GM18519 (cell line): ENCODE measurements around the gene CCDC191.

ENCODE experiments used
- ATAC-seq: cut with Tn5 transposase; IDR thresholded peaks from one replicate; pipeline ENCODE4 v1.9.1; 2021; ENCODE audit warnings: mild to moderate bottlenecking, moderate library complexity; ENCODE audit not compliant: unreplicated experiment, low FRiP score

CCDC191 gene

GRCh38 chr3:114058646-114059045, 2.3 kb upstream of the CCDC191 start:
- no peak for ATAC-seq

- ATAC-seq, result no peak
Observed at GRCh38 chr3:114057011-114057347, 653 bp upstream of the CCDC191 start.

GRCh38 chr3:114052216-114052615, 4.1 kb downstream of the CCDC191 start:
- no peak for ATAC-seq

- no peak for ATAC-seq
Observed at GRCh38 chr3:114043205-114043604, 13.1 kb downstream of the CCDC191 start.

GRCh38 chr3:114035896-114036295, 20.4 kb downstream of the CCDC191 start:
- ATAC-seq, result no peak

GRCh38 chr3:114034787-114035545, 21.4 kb downstream of the CCDC191 start:
- no peak for ATAC-seq

GRCh38 chr3:114034211-114034610, 22.1 kb downstream of the CCDC191 start:
- no peak for ATAC-seq

GRCh38 chr3:114033721-114034120, 22.6 kb downstream of the CCDC191 start:
- no peak for ATAC-seq

- ATAC-seq, result no peak
Observed at GRCh38 chr3:114026331-114026730, 30.0 kb downstream of the CCDC191 start.

- ATAC-seq, result no peak
Observed at GRCh38 chr3:114025451-114025850, 30.9 kb downstream of the CCDC191 start.

GRCh38 chr3:114022145-114022802, 34.1 kb downstream of the CCDC191 start:
- no peak for ATAC-seq

GRCh38 chr3:114020907-114021306, 35.4 kb downstream of the CCDC191 start:
- no peak for ATAC-seq

GRCh38 chr3:114019486-114019885, 36.8 kb downstream of the CCDC191 start:
- ATAC-seq, result no peak

GRCh38 chr3:114014211-114014610, 42.1 kb downstream of the CCDC191 start:
- no peak for ATAC-seq

GRCh38 chr3:114011059-114011797, 45.1 kb downstream of the CCDC191 start:
- ATAC-seq, result peak; percentile 70

GRCh38 chr3:114005481-114005880, 50.8 kb downstream of the CCDC191 start:
- ATAC-seq, result peak; percentile 84

GRCh38 chr3:113985541-113985940, 70.8 kb downstream of the CCDC191 start:
- ATAC-seq, result no peak

- no peak for ATAC-seq
Observed at GRCh38 chr3:113983544-113983943, 72.8 kb downstream of the CCDC191 start.

- ATAC-seq, result no peak
Observed at GRCh38 chr3:113981803-113982202, 74.5 kb downstream of the CCDC191 start.

- no peak for ATAC-seq
Observed at GRCh38 chr3:113979916-113980315, 76.4 kb downstream of the CCDC191 start.

GRCh38 chr3:113977822-113978221, 78.5 kb downstream of the CCDC191 start:
- ATAC-seq, result no peak
